ENCODE data around the gene TIAL1. TPM values are rescaled to one million over a fixed set of nuclear protein-coding genes. Genes with fewer than 3 reads are reported as not detected.

TIAL1 gene
- total and polyA plus RNA-seq, 2 of the 13 experiments (the other 11 are each of a cell fraction or from before 2014, with no cell fraction given) = 31.5 to 148 TPM

- TF ChIP-seq CTCF (CRISPR knock-in tag; IDR thresholded peaks at IDR 0.05) (peak; percentile 61), DZIP1 (CRISPR knock-in tag; IDR thresholded peaks at IDR 0.05) (peak; percentile 77; the same call in 1 of the 2 replicates), SNAPC4 (CRISPR knock-in tag; IDR thresholded peaks at IDR 0.05) (no peak), GABPB1 (CRISPR knock-in tag; IDR thresholded peaks at IDR 0.05) (peak; percentile 34; the same call in 1 of the 2 replicates), TAF1 (CRISPR knock-in tag; IDR thresholded peaks at IDR 0.05) (peak; percentile 18; the same call in 1 of the 2 replicates), HDAC2 (CRISPR knock-in tag; IDR thresholded peaks at IDR 0.05) (no peak), ZNF607 (CRISPR knock-in tag; IDR thresholded peaks at IDR 0.05; ENCODE audit: borderline replicate concordance) (no peak; the same call in 1 of the 2 replicates), ZNF335 (CRISPR knock-in tag; IDR thresholded peaks at IDR 0.05) (no peak), MXD3 (CRISPR knock-in tag; IDR thresholded peaks at IDR 0.05) (peak; percentile 45; the same call in 1 of the 2 replicates), HNF1A (IDR thresholded peaks at IDR 0.05; ENCODE audit: low read depth) (no peak), HNF1A (CRISPR knock-in tag; IDR thresholded peaks at IDR 0.05; ENCODE audit: borderline replicate concordance) (no peak), TMF1 (CRISPR knock-in tag; IDR thresholded peaks at IDR 0.05; ENCODE audit: low read depth) (no peak)
These were observed 53.6 kb downstream of the TIAL1 start (continued) for GRCh38 chr10:119542988-119543813.

Data from HepG2 (cell line).